ENCODE results near the gene EMC10. TPM values are rescaled to one million over a fixed set of nuclear protein-coding genes. Genes with fewer than 3 reads are reported as not detected.

EMC10 gene
- total and polyA plus RNA-seq, 10 of the 15 experiments (the other 5 are each of a cell fraction or from before 2014, with no cell fraction given): 2.5 to 77.3 (median 20.3) TPM

- TF ChIP-seq CBX5 (IDR thresholded peaks at IDR 0.05; ENCODE audit: low read depth) (no peak), EP300 (IDR thresholded peaks at IDR 0.05; ENCODE audit: borderline replicate concordance in 1 of 2, control insufficient read depth in 1 of 2, low read depth in 2 of 2, low read length in 2 of 2) (no peak), NFYB (IDR thresholded peaks at IDR 0.05; ENCODE audit: insufficient read depth, low read depth, low read length) (no peak), ZNF217 (IDR thresholded peaks at IDR 0.05) (no peak), NR2C1 (IDR thresholded peaks at IDR 0.05) (no peak), HSF1 (IDR thresholded peaks at IDR 0.05; ENCODE audit: low read depth, low read length) (no peak), HCFC1 (IDR thresholded peaks at IDR 0.05; ENCODE audit: low read length) (no peak), CEBPB (IDR thresholded peaks at IDR 0.05; ENCODE audit: borderline replicate concordance in 1 of 2, low read depth in 2 of 2, low read length in 2 of 2) (no peak), LARP7 (IDR thresholded peaks at IDR 0.05) (no peak)
- TF ChIP-seq, protein P1, sequence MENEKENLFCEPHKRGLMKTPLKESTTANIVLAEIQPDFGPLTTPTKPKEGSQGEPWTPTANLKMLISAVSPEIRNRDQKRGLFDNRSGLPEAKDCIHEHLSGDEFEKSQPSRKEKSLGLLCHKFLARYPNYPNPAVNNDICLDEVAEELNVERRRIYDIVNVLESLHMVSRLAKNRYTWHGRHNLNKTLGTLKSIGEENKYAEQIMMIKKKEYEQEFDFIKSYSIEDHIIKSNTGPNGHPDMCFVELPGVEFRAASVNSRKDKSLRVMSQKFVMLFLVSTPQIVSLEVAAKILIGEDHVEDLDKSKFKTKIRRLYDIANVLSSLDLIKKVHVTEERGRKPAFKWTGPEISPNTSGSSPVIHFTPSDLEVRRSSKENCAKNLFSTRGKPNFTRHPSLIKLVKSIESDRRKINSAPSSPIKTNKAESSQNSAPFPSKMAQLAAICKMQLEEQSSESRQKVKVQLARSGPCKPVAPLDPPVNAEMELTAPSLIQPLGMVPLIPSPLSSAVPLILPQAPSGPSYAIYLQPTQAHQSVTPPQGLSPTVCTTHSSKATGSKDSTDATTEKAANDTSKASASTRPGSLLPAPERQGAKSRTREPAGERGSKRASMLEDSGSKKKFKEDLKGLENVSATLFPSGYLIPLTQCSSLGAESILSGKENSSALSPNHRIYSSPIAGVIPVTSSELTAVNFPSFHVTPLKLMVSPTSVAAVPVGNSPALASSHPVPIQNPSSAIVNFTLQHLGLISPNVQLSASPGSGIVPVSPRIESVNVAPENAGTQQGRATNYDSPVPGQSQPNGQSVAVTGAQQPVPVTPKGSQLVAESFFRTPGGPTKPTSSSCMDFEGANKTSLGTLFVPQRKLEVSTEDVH (IDR thresholded peaks at IDR 0.05; ENCODE audit: low read depth, partially characterized antibody): no peak
- TF ChIP-seq, protein P2, sequence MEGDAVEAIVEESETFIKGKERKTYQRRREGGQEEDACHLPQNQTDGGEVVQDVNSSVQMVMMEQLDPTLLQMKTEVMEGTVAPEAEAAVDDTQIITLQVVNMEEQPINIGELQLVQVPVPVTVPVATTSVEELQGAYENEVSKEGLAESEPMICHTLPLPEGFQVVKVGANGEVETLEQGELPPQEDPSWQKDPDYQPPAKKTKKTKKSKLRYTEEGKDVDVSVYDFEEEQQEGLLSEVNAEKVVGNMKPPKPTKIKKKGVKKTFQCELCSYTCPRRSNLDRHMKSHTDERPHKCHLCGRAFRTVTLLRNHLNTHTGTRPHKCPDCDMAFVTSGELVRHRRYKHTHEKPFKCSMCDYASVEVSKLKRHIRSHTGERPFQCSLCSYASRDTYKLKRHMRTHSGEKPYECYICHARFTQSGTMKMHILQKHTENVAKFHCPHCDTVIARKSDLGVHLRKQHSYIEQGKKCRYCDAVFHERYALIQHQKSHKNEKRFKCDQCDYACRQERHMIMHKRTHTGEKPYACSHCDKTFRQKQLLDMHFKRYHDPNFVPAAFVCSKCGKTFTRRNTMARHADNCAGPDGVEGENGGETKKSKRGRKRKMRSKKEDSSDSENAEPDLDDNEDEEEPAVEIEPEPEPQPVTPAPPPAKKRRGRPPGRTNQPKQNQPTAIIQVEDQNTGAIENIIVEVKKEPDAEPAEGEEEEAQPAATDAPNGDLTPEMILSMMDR (IDR thresholded peaks at IDR 0.05 in 2 of 3, conservative IDR thresholded peaks at IDR 0.05 in 1 of 3; ENCODE audit: control insufficient read depth in 2 of 3, extremely low read depth in 1 of 3, insufficient read depth in 1 of 3, low read depth in 3 of 3, low read length in 3 of 3): no peak
Measured at GRCh38 chr19:50488389-50489194, 12.3 kb downstream of the EMC10 start (continued).
